Forelimb muscle (tissue), 1 donor: ENCODE data around the gene TRMT10C. TPM values are rescaled to one million over a fixed set of nuclear protein-coding genes. Genes with fewer than 3 reads are reported as not detected.

Experiments used
- polyA plus RNA-seq: library from polyadenylated mRNA; unstranded; fragments of 120-200 nt; gene quantifications from one replicate; pipeline ENCODE4 v1.2.1, GENCODE V29; 2013; ENCODE audit not compliant: insufficient read length

TRMT10C gene
- polyA plus RNA-seq, 1 donor = 21.6 TPM

Other genes starting within 250 kb of the TRMT10C start
- 1.8 TPM for gene IMPG2, start 241.3 kb upstream of the TRMT10C start, polyA plus RNA-seq
- gene SENP7, start 48.7 kb upstream of the TRMT10C start, polyA plus RNA-seq = 36.9 TPM
- gene PCNP, start 12.3 kb downstream of the TRMT10C start, polyA plus RNA-seq = 115 TPM
- gene ZBTB11, start 115.3 kb downstream of the TRMT10C start, polyA plus RNA-seq = 14.3 TPM
- 2,149 TPM for gene RPL24, start 124.8 kb downstream of the TRMT10C start, polyA plus RNA-seq
- 12.5 TPM for gene CEP97, start 162.7 kb downstream of the TRMT10C start, polyA plus RNA-seq
- 19.4 TPM for gene NXPE3, start 217.3 kb downstream of the TRMT10C start, polyA plus RNA-seq